Endothelial cell of umbilical vein (primary cell): ENCODE data around the gene ZFYVE26. TPM values are rescaled to one million over a fixed set of nuclear protein-coding genes. Genes with fewer than 3 reads are reported as not detected.

Source experiments
- BruUV-seq: library from RNA; stranded (reverse); fragments of 400-500 nt; replicated peaks from 2 replicates; lab custom pipeline; 2021; lab: Mats Ljungman, UMichigan
- CTCF ChIA-PET: fragments of 300-600, 350-600 bp; sonication (Branson Sonifier 250); formaldehyde crosslinking; loops from one replicate; lab custom pipeline; 2021; ENCODE audit warnings: antibody characterized with exemption, inconsistent platforms; lab: Charles Lee
- POLR2A ChIA-PET: fragments of 300-600, 350-600 bp; sonication (Branson Sonifier 250); formaldehyde crosslinking; loops from one replicate; lab custom pipeline; 2021; ENCODE audit warnings: antibody characterized with exemption, inconsistent platforms; lab: Charles Lee
- DNase-seq: peaks from one replicate; pipeline ENCODE4 v3.0.0-alpha.2; 2011; ENCODE audit warnings: low read depth, low spot score
- FAIRE-seq: peaks from 2 replicates; lab custom pipeline; 2011; peaks lifted over from hg19 to GRCh38; lab: Jason Lieb, UNC
- H2AFZ ChIP-seq: 2 replicates; pipeline ENCODE4 v1.6.0; 2012; ENCODE audit warnings: low read depth, low read length, control low read depth, inconsistent platforms
- H3K27ac ChIP-seq: 2 replicates; pipeline ENCODE4 v1.5.1; 2011; ENCODE audit warnings: low read depth, mild to moderate bottlenecking, control low read depth, low read length, moderate library complexity; ENCODE audit not compliant: insufficient read depth
- H3K27me3 ChIP-seq, 2 experiments: 2 replicates each; pipeline versions ENCODE4 v1.6.0 to v1.6.1; 2011; ENCODE audit warnings: low read length in 2 of 2, mixed read lengths in 1 of 2; ENCODE audit not compliant: control insufficient read depth in 2 of 2, insufficient read depth in 2 of 2
- H3K36me3 ChIP-seq, 2 experiments: 2 replicates in 1 of 2; 3 replicates in 1 of 2; pipeline ENCODE4 v1.5.1; 2011; ENCODE audit warnings: low read length in 2 of 2, mild to moderate bottlenecking in 1 of 2, moderate library complexity in 1 of 2; ENCODE audit not compliant: control insufficient read depth in 2 of 2, insufficient read depth in 2 of 2; ENCODE audit errors: extremely low read depth in 1 of 2
- H3K4me1 ChIP-seq: 3 replicates; pipeline ENCODE4 v1.5.1; 2011; ENCODE audit warnings: mild to moderate bottlenecking, low read length; ENCODE audit not compliant: control insufficient read depth, insufficient read depth; ENCODE audit errors: extremely low read depth
- H3K4me2 ChIP-seq: 2 replicates; pipeline ENCODE4 v1.6.1; 2011; ENCODE audit warnings: low read length, control low read depth, mixed read lengths; ENCODE audit not compliant: insufficient read depth
- H3K4me3 ChIP-seq, 3 experiments: fragments of 200-600 bp in 1 of 3; sonication (generic), shearing (Covaris generic) in 1 of 3; replicated peaks in 1 of 3; 2 replicates each; pipeline ENCODE4 v1.5.1; 2011 to 2016; ENCODE audit warnings: control low read depth in 3 of 3, low read length in 3 of 3, mild to moderate bottlenecking in 2 of 3, inconsistent platforms in 1 of 3, low read depth in 1 of 3, moderate library complexity in 1 of 3; ENCODE audit not compliant: insufficient read depth in 1 of 3
- H3K79me2 ChIP-seq: 2 replicates; pipeline ENCODE4 v1.6.0; 2012; ENCODE audit warnings: low read length, inconsistent platforms; ENCODE audit not compliant: control insufficient read depth, insufficient read depth
- H3K9ac ChIP-seq: replicated peaks from 2 replicates; pipeline ENCODE3; 2011; ENCODE audit warnings: low read length, control low read depth; ENCODE audit not compliant: insufficient read depth; ENCODE audit errors: extremely low read depth
- H3K9me1 ChIP-seq: replicated peaks from 3 replicates; pipeline ENCODE4 v1.6.0; 2011; ENCODE audit warnings: mild to moderate bottlenecking, low read length; ENCODE audit not compliant: control insufficient read depth, insufficient read depth; ENCODE audit errors: extremely low read depth
- H3K9me3 ChIP-seq: replicated peaks from 2 replicates; pipeline ENCODE4 v1.5.1; 2012; ENCODE audit warnings: low read length, inconsistent platforms; ENCODE audit not compliant: control insufficient read depth, insufficient read depth
- H4K20me1 ChIP-seq: replicated peaks from 2 replicates; pipeline ENCODE3; 2011; ENCODE audit warnings: mild to moderate bottlenecking, low read length; ENCODE audit not compliant: control insufficient read depth, insufficient read depth; ENCODE audit errors: extremely low read depth
- EZH2 ChIP-seq: IDR thresholded peaks from 2 replicates; pipeline ENCODE4 v1.6.1; 2012; ENCODE audit warnings: borderline replicate concordance, low read depth, mild to moderate bottlenecking, moderate library complexity, low read length, inconsistent platforms; ENCODE audit not compliant: severe bottlenecking
- FOS ChIP-seq: IDR thresholded peaks from 2 replicates; pipeline ENCODE4 v1.6.1; 2011; ENCODE audit warnings: mild to moderate bottlenecking, low read length, moderate library complexity, borderline replicate concordance; ENCODE audit not compliant: insufficient read depth
- JUN ChIP-seq: IDR thresholded peaks from 2 replicates; pipeline ENCODE4 v1.6.1; 2011; ENCODE audit warnings: borderline replicate concordance, low read depth; ENCODE audit not compliant: insufficient read length, insufficient read depth
- POLR2AphosphoS5 ChIP-seq: IDR thresholded peaks from 2 replicates; pipeline ENCODE4 v1.6.1; 2012; ENCODE audit warnings: low read depth, mild to moderate bottlenecking, control low read depth, low read length, moderate library complexity; ENCODE audit not compliant: insufficient read depth
- dilution Hi-C: fragments of 300-500 bp; cut with MboI; formaldehyde crosslinking; loops from one replicate; pipeline ENCODE4 v1.15.0; 2019; ENCODE audit warnings: low sequenced_read_pairs; ENCODE audit not compliant: extremely low pct_ligation_motif_present
- intact Hi-C: fragments of 100-400 bp; cut with micrococcal nuclease; formaldehyde crosslinking; loops from one replicate; pipeline ENCODE4 v1.10.0; 2022
- polyA plus RNA-seq, 4 experiments: library from polyadenylated mRNA; depleted of rRNA in 3 of 4; stranded (reverse) in 3 of 4; unstranded in 1 of 4; fragments of >200 nt; gene quantifications; 2 replicates each; pipeline versions ENCODE4 v1.2.1 to v1.2.3, GENCODE V29; 2011 to 2012; ENCODE audit warnings: missing spikeins in 1 of 4
- total RNA-seq: library from RNA; stranded (reverse); gene quantifications from 2 replicates; pipeline ENCODE4 v1.2.3, GENCODE V29; 2021
- TF ChIP-seq, protein P1 (sequence below), 2 donors: IDR thresholded peaks; 1 replicate in 1 of 2; 2 replicates in 1 of 2; pipeline ENCODE4 v1.5.1; 2011; ENCODE audit warnings: low read length in 2 of 2, mild to moderate bottlenecking in 2 of 2, moderate library complexity in 2 of 2, control low read depth in 1 of 2, inconsistent platforms in 1 of 2, low read depth in 1 of 2; ENCODE audit not compliant: insufficient read depth in 1 of 2; ENCODE audit errors: extremely low read depth in 1 of 2
- TF ChIP-seq, protein P2 (sequence below): IDR thresholded peaks from 2 replicates; pipeline ENCODE4 v1.6.1; 2011; ENCODE audit not compliant: insufficient read depth, insufficient read length

The ZFYVE26 gene
- total and polyA plus RNA-seq, 2 donors (not counting 3 experiments of a cell fraction or from before 2014, with no cell fraction given), result 15.3 to 26.3 TPM

DNA sequence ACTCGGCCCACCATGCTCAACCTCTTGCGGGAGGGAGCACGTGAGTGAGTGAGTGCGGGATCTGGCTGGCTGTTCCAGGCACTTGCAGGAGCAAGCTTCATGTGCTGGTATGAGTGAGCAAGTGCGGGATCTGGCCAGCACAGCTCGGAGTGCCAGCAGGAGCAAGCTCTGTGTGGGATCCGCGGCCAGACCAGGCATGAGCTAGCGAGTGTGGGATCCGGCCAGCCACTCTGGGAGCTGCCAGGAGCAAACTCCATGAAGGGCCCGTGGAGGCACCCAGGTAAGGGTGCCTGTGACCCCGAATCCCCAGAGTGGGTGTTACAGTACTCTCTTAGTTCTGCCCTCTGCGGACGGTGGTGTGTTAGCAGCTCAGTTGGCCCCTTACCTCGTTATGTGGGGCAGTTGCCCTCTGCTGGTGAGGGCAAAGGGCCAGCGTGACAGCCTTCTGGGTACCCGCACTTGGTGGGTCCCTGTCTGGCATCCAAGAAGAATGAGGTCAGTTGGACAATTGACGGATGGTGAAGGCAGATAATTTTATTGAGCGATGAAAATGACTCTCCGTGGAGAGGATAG lies 41.5 kb upstream of the ZFYVE26 start:
- TF ChIP-seq JUN, result no peak
- no peak for TF ChIP-seq FOS
- TF ChIP-seq, protein P1, sequence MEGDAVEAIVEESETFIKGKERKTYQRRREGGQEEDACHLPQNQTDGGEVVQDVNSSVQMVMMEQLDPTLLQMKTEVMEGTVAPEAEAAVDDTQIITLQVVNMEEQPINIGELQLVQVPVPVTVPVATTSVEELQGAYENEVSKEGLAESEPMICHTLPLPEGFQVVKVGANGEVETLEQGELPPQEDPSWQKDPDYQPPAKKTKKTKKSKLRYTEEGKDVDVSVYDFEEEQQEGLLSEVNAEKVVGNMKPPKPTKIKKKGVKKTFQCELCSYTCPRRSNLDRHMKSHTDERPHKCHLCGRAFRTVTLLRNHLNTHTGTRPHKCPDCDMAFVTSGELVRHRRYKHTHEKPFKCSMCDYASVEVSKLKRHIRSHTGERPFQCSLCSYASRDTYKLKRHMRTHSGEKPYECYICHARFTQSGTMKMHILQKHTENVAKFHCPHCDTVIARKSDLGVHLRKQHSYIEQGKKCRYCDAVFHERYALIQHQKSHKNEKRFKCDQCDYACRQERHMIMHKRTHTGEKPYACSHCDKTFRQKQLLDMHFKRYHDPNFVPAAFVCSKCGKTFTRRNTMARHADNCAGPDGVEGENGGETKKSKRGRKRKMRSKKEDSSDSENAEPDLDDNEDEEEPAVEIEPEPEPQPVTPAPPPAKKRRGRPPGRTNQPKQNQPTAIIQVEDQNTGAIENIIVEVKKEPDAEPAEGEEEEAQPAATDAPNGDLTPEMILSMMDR (IDR thresholded peaks at IDR 0.05; ENCODE audit: extremely low read depth in 1 of 2, insufficient read depth in 1 of 2, low read depth in 1 of 2, low read length in 2 of 2), result no peak
- no peak for TF ChIP-seq EZH2
- TF ChIP-seq, protein P2, sequence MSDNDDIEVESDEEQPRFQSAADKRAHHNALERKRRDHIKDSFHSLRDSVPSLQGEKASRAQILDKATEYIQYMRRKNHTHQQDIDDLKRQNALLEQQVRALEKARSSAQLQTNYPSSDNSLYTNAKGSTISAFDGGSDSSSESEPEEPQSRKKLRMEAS, result no peak
- TF ChIP-seq POLR2AphosphoS5, result no peak
- Histone ChIP-seq H3K27ac (no peak overlapping the region), H3K4me3 (no peak overlapping the region), H3K9ac (no peak overlapping the region), H3K27me3 (no peaks in the 10 kb centered on the region), H3K9me3 (no peaks in the 10 kb centered on the region), H4K20me1 (no peaks in the 10 kb centered on the region), H3K36me3 (no peaks in the 10 kb centered on the region), H3K9me1 (no peaks in the 10 kb centered on the region), H3K4me1 (peaks cover 10% of the 10 kb centered on the region), H3K4me2 (no peak overlapping the region), H2AFZ (no peak overlapping the region), H3K79me2 (no peaks in the 10 kb centered on the region)
- intact Hi-C loops, result no loop called here
- FAIRE-seq (no peak), DNase-seq (no peak)
- no TSS peak for BruUV-seq
- CTCF ChIA-PET, result interaction anchor here (0.8 kb wide), 1 partner anchor 9 kb away, joined by 3 read pairs; no protein-coding TSS in a partner anchor
- dilution Hi-C loops, result no loop called here
- POLR2A ChIA-PET, result no interaction called here
